NB4 (cell line): Measurements from ENCODE around the gene GPAM.
A peak's percentile ranks its signal among the peaks of the same experiment; 100 is the strongest.

Source experiments
- DNase-seq: peaks from one replicate; pipeline ENCODE4 v3.0.0; 2010; ENCODE audit warnings: low read depth
- H3K4me3 ChIP-seq: one replicate; pipeline ENCODE4 v1.5.1; 2011; ENCODE audit warnings: mild to moderate bottlenecking, low read depth, low read length, moderate library complexity
- MAX ChIP-seq: IDR thresholded peaks from 2 replicates; pipeline ENCODE4 v1.6.1; 2011; ENCODE audit warnings: low read depth, low read length
- MYC ChIP-seq: IDR thresholded peaks from 2 replicates; pipeline ENCODE4 v1.6.1; 2011; ENCODE audit warnings: low read depth, low read length
- POLR2A ChIP-seq: IDR thresholded peaks from 2 replicates; pipeline ENCODE4 v1.6.1; 2011; ENCODE audit warnings: mild to moderate bottlenecking; ENCODE audit not compliant: insufficient read length; ENCODE audit errors: extremely low read depth
- TF ChIP-seq, protein P1 (sequence below): IDR thresholded peaks from one replicate; pipeline ENCODE4 v1.5.1; 2012; ENCODE audit warnings: low read depth, low read length

Gene GPAM

GRCh38 chr10:112210666-112211065 lies 27.1 kb upstream of the GPAM start:
- no peak for DNase-seq
- TF ChIP-seq MYC = no peak
- no peak for TF ChIP-seq POLR2A
- no peak for TF ChIP-seq MAX
- TF ChIP-seq, protein P1, sequence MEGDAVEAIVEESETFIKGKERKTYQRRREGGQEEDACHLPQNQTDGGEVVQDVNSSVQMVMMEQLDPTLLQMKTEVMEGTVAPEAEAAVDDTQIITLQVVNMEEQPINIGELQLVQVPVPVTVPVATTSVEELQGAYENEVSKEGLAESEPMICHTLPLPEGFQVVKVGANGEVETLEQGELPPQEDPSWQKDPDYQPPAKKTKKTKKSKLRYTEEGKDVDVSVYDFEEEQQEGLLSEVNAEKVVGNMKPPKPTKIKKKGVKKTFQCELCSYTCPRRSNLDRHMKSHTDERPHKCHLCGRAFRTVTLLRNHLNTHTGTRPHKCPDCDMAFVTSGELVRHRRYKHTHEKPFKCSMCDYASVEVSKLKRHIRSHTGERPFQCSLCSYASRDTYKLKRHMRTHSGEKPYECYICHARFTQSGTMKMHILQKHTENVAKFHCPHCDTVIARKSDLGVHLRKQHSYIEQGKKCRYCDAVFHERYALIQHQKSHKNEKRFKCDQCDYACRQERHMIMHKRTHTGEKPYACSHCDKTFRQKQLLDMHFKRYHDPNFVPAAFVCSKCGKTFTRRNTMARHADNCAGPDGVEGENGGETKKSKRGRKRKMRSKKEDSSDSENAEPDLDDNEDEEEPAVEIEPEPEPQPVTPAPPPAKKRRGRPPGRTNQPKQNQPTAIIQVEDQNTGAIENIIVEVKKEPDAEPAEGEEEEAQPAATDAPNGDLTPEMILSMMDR = no peak
- H3K4me3 ChIP-seq = no peak overlapping the region

- peak; percentile 30 for DNase-seq
- H3K4me3 ChIP-seq = no peak overlapping the region
- TF ChIP-seq MYC (no peak), POLR2A (no peak), MAX (no peak)
- TF ChIP-seq, protein P1 = no peak
Measured at GRCh38 chr10:112209684-112210131, 26.1 kb upstream of the GPAM start.

DNA sequence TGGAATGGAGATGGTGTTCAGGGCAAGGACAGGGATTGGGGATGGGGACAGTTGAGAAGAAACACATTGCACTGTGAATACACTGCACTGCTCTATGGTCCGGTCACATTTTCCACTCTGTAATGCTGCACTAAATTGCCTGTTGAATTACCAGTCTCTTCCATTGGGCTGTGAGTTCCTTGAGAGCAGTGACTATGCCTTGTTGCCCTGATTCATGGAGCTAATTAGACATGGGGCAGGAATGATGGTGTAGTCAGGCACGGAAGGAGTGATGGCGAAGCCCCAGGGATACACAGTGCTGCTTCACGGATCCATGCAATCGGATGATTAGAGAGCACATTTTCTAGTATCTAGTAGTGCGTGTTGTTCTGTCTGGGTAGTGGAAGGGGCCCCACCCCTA lies 25.4 kb upstream of the GPAM start:
- no peak overlapping the region for H3K4me3 ChIP-seq
- no peak for DNase-seq
- no peak for TF ChIP-seq MAX
- no peak for TF ChIP-seq POLR2A
- TF ChIP-seq, protein P1 = no peak
- TF ChIP-seq MYC = no peak

DNA sequence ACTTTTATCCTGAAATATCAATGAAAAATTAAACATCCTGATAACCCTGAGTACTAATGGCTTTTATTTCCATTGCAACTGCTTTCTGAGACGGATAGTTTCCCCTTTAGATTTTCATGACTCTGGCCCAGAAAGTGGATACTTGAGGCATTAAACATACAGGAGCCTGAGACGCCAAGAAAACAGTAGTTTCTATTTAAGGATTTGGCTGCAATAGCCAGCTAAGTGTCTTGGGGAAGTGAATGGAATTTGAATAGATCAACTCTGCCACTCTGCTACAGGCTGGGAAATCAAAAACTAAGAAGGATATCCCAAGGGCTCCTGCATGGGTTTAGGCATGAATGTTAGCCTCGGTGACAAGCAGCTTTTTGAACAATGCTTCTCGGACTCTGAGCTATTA lies 24.7 kb upstream of the GPAM start:
- no peak for TF ChIP-seq POLR2A
- TF ChIP-seq MAX = no peak
- TF ChIP-seq, protein P1 = no peak
- no peak for TF ChIP-seq MYC
- H3K4me3 ChIP-seq = no peak overlapping the region
- no peak for DNase-seq

- H3K4me3 ChIP-seq = no peak overlapping the region
- no peak for TF ChIP-seq POLR2A
- TF ChIP-seq, protein P1 = no peak
- no peak for TF ChIP-seq MAX
- TF ChIP-seq MYC = no peak
Measured at GRCh38 chr10:112203328-112204076, 19.9 kb upstream of the GPAM start.

More at GRCh38 chr10:112203328-112204076, 19.9 kb upstream of the GPAM start:
- no peak for DNase-seq
